ENCODE results near the gene SMOC1. TPM values are rescaled to one million over a fixed set of nuclear protein-coding genes. Genes with fewer than 3 reads are reported as not detected.

SMOC1 gene
- total and polyA plus RNA-seq, 12 donors = 0.33 to 19.8 (median 4.5) TPM

DNA sequence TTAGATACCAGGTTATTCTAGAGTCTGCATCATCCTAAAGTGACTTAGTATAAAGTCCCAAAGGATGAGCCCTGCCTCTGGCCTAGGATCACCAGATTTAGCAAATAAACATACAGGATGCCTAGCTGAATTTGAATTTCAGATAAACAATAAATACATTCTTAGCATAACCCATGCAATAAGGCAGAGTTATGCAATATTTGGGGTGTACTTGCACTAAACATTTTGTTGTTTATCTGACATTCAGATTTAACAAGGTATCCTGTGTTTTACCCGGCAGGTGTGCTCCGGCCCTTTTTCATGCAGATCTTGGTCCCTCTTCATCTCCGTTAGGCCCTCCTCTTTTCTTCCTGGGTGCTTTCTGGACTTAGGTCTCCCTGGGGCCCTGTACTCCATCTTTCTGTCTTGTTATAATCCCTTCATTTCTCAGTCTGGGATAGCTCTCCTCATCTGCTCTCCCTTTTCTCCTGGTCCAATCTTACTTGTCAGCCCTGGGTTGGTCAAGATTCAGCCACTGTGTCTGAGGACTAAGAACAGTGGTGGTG is 18.1 kb upstream of the SMOC1 start:
- 85 to 93% (median 91%) methylated on average over 3 of the region's 3 CpGs for WGBS, 4 donors
- intact Hi-C loops (cut with DNase I) = no loop called here
- TF ChIP-seq POLR2A (IDR thresholded peaks at IDR 0.05) = no peak
- TF ChIP-seq, protein P1, sequence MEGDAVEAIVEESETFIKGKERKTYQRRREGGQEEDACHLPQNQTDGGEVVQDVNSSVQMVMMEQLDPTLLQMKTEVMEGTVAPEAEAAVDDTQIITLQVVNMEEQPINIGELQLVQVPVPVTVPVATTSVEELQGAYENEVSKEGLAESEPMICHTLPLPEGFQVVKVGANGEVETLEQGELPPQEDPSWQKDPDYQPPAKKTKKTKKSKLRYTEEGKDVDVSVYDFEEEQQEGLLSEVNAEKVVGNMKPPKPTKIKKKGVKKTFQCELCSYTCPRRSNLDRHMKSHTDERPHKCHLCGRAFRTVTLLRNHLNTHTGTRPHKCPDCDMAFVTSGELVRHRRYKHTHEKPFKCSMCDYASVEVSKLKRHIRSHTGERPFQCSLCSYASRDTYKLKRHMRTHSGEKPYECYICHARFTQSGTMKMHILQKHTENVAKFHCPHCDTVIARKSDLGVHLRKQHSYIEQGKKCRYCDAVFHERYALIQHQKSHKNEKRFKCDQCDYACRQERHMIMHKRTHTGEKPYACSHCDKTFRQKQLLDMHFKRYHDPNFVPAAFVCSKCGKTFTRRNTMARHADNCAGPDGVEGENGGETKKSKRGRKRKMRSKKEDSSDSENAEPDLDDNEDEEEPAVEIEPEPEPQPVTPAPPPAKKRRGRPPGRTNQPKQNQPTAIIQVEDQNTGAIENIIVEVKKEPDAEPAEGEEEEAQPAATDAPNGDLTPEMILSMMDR (IDR thresholded peaks at IDR 0.05) = no peak
- Histone ChIP-seq H3K27me3 (no peaks in the 10 kb centered on the region), H3K9me3 (replicated peaks in 1 of 3) (no peaks in the 10 kb centered on the region), H3K4me1 (replicated peaks in 1 of 2) (no peaks in the 10 kb centered on the region), H3K36me3 (replicated peaks in 1 of 2) (no peaks in the 10 kb centered on the region), H3K4me3 (no peak overlapping the region), H3K27ac (no peak overlapping the region)
- no peak for DNase-seq

DNA sequence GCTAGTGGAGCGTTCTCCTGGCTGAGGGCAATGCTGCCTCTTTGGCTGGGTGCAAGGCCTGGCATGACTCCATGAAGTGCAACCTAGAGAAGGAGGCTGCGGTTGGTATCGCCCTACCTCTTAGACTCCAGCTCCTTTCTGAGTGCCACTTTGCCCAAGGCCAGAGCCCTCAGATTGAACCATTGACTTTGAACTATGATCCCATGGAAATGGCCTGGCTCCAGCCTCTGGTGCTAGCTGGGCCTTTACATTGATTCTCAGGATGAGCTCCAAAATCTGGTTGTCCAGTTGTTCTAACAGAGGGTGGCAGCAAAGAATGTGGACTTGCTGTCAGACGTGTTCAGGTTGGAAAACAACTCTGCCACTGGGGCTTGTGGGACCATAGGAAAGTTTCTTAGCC is 16.1 kb upstream of the SMOC1 start:
- Histone ChIP-seq H3K4me3 (no peak overlapping the region), H3K36me3 (replicated peaks in 1 of 2) (no peaks in the 10 kb centered on the region), H3K27me3 (no peaks in the 10 kb centered on the region), H3K27ac (no peak overlapping the region), H3K9me3 (replicated peaks in 1 of 3) (no peaks in the 10 kb centered on the region), H3K4me1 (replicated peaks in 1 of 2) (no peaks in the 10 kb centered on the region)
- 83 to 93% (median 92%) methylated on average over 2 to 4 of the region's 4 CpGs for WGBS, 4 donors
- intact Hi-C loops (cut with DNase I) = no loop called here
- DNase-seq = no peak
- TF ChIP-seq, protein P1 (IDR thresholded peaks at IDR 0.05) = peak in 1 of 6 experiments; percentile 9
- no peak for TF ChIP-seq POLR2A (IDR thresholded peaks at IDR 0.05)

DNA sequence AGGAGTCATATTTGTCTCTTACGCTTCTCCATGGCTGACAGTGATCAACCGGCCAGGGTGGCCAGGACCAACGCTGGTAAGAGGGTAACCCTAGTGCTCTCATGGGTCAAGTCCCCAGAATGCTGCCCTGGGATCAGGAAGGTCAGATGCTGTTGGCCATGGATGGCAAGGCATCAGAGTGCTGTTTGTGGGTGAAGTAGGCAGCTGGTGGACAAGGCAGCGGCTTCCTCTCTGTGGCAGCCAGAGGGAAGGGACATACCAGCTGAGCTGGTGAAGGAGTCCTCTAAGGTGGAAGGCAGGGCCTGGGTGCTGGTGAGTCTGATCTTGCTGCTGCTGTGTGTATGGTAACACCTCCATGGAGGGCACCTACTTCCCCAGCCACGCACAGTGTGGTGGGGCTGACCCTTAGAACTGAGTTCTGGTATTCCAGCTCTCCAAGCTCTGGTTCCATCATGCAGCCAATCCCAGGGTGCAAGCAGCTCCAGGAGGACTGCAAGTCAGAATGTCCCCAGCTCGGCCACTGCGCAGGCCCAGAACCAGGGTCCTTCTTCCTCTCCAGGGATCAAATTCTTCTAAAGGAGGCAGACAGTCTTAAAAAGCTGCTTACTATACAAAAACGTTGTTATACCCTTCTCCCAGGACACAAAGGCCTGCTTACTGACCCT is 13.4 kb upstream of the SMOC1 start:
- Histone ChIP-seq H3K36me3 (replicated peaks in 1 of 2) (no peaks in the 10 kb centered on the region), H3K27ac (no peak overlapping the region), H3K9me3 (replicated peaks in 1 of 3) (no peaks in the 10 kb centered on the region), H3K27me3 (no peaks in the 10 kb centered on the region), H3K4me1 (replicated peaks in 1 of 2) (no peaks in the 10 kb centered on the region), H3K4me3 (no peak overlapping the region)
- 84 to 91% (median 85%) methylated on average over 8 of the region's 8 CpGs for WGBS, 4 donors
- no peak for TF ChIP-seq POLR2A (IDR thresholded peaks at IDR 0.05)
- TF ChIP-seq, protein P1 (IDR thresholded peaks at IDR 0.05) = no peak
- no peak for DNase-seq
- intact Hi-C loops (cut with DNase I) = no loop called here

DNA sequence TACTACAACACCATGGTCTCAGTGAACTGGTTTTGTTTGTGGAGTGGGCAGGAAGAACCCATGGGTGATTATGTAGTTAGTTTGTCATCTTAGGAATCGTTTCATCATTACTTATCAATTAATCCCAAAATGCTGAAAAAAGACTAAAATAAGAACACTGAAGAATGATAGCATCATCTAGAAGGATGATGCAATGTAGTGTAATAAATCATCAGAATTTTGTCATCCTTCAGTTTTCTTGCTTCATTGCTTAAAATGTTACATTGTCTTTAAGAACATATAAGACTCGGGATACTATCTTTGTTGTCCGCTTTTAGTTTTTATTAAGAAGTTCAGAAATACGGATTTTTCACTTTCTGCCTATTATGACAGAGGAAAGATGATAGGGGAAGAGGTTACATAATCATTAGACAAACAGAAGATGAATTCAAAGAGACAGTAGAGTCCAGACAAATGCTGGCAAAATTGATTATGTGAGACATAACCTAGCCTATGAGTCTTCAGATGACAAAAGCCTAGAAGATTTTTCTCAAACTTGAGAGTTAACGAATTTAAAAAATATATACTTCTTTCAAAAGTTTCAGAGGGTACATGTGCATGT is 10.8 kb upstream of the SMOC1 start:
- no peak overlapping the region for H3K27ac ChIP-seq
- DNase-seq = no peak
- 71 to 77% (median 73%) methylated on average over 5 of the region's 5 CpGs for WGBS, 4 donors
- H3K27me3 ChIP-seq = no peaks in the 10 kb centered on the region
- no peaks in the 10 kb centered on the region for H3K9me3 ChIP-seq (replicated peaks in 1 of 3)
- no peak for TF ChIP-seq POLR2A (IDR thresholded peaks at IDR 0.05)
- TF ChIP-seq, protein P1 (IDR thresholded peaks at IDR 0.05) = no peak
- H3K4me1 ChIP-seq (replicated peaks in 1 of 2) = peaks cover 0 to 6% of the 10 kb centered on the region in 2 donors
- intact Hi-C loops (cut with DNase I) = no loop called here
- H3K36me3 ChIP-seq (replicated peaks in 1 of 2) = no peaks in the 10 kb centered on the region
- H3K4me3 ChIP-seq = no peak overlapping the region
